Prostate gland (tissue), 2 donors: ENCODE measurements around the gene CRLF1. TPM values are rescaled to one million over a fixed set of nuclear protein-coding genes. Genes with fewer than 3 reads are reported as not detected.

ENCODE experiments used
- DNase-seq: peaks from one replicate; pipeline ENCODE4 v3.0.0-alpha.2; 2019; ENCODE audit warnings: low spot score
- H3K27ac ChIP-seq, 2 donors: fragments of 200-600 bp; sonication (generic); 2 replicates each; pipeline ENCODE4 v1.5.1; 2017 to 2019
- H3K27me3 ChIP-seq: fragments of 200-600 bp; sonication (generic); replicated peaks from 2 replicates; pipeline ENCODE4 v1.5.1; 2019; ENCODE audit not compliant: insufficient read depth
- H3K36me3 ChIP-seq, 2 donors: fragments of 200-600 bp; sonication (generic); 1 replicate in 1 of 2; 2 replicates in 1 of 2; pipeline versions ENCODE4 v1.5.1 to v1.8.1; 2017 to 2019
- H3K4me1 ChIP-seq: fragments of 200-600 bp; sonication (generic); replicated peaks from 2 replicates; pipeline ENCODE4 v1.5.1; 2019
- H3K4me3 ChIP-seq, 2 donors: fragments of 200-600 bp; sonication (generic); 2 replicates each; pipeline ENCODE4 v1.5.1; 2017 to 2019
- H3K9me3 ChIP-seq: fragments of 200-600 bp; sonication (generic); 2 replicates; pipeline ENCODE4 v1.5.1; 2017
- CTCF ChIP-seq, 4 experiments: fragments of 200-600 bp in 2 of 4; fragments of 450-650 bp in 2 of 4; sonication (generic) in 2 of 4; IDR thresholded peaks; 1 replicate in 3 of 4; 2 replicates in 1 of 4; pipeline ENCODE4 v1.5.1; 2016 to 2019; ENCODE audit warnings: antibody characterized with exemption in 4 of 4, mild to moderate bottlenecking in 2 of 4, moderate library complexity in 2 of 4
- POLR2A ChIP-seq: fragments of 450-650 bp; IDR thresholded peaks from one replicate; pipeline ENCODE4 v1.6.1; 2016; ENCODE audit warnings: antibody characterized with exemption, mild to moderate bottlenecking
- POLR2AphosphoS5 ChIP-seq: sonication (generic); formaldehyde crosslinking; IDR thresholded peaks from one replicate; pipeline ENCODE4 v1.6.1; 2017; ENCODE audit warnings: antibody characterized with exemption
- WGBS: methylation state at CpG from one replicate; pipeline ENCODE4 v1.1.5; 2018; 5-methylcytosine and 5-hydroxymethylcytosine counted together
- intact Hi-C: fragments of 100-400 bp; cut with DNase I; formaldehyde crosslinking; loops from one replicate; pipeline ENCODE4 v1.14.2; 2022
- total RNA-seq, 2 donors: library from RNA; depleted of rRNA; stranded (reverse); fragments of >200 nt; gene quantifications; one replicate each; pipeline ENCODE4 v1.1.0, GENCODE V29; 2016

CRLF1 gene
- total RNA-seq, 2 donors from 2014 or later, result 2.6 to 12.6 TPM

GRCh38 chr19:18586306-18586705, 20.3 kb downstream of the CRLF1 start:
- Histone ChIP-seq H3K27ac (no peak overlapping the region), H3K9me3 (no peaks in the 10 kb centered on the region), H3K27me3 (no peaks in the 10 kb centered on the region), H3K4me1 (peaks cover 5% of the 10 kb centered on the region), H3K36me3 (peaks cover 0 to 3% of the 10 kb centered on the region in 2 donors), H3K4me3 (no peak overlapping the region)
- WGBS, result 50% methylated on average over 2 of the region's 2 CpGs
- no peak for DNase-seq
- intact Hi-C loops, result no loop called here
- TF ChIP-seq CTCF (IDR thresholded peaks at IDR 0.05) (no peak), POLR2A (no peak), POLR2AphosphoS5 (no peak)

- Histone ChIP-seq H3K36me3 (peaks cover 0 to 5% of the 10 kb centered on the region in 2 donors), H3K27ac (no peak overlapping the region), H3K9me3 (no peaks in the 10 kb centered on the region), H3K4me1 (no peaks in the 10 kb centered on the region), H3K4me3 (no peak overlapping the region), H3K27me3 (no peaks in the 10 kb centered on the region)
- intact Hi-C loops, result no loop called here
- DNase-seq, result no peak
- 65% methylated on average over 7 of the region's 7 CpGs for WGBS
- TF ChIP-seq POLR2AphosphoS5 (no peak), CTCF (IDR thresholded peaks at IDR 0.05) (no peak), POLR2A (no peak)
Observed at GRCh38 chr19:18580311-18580710, 26.3 kb downstream of the CRLF1 start.

- H3K4me3 ChIP-seq, result no peak overlapping the region
Observed at GRCh38 chr19:18577365-18577914, 29.2 kb downstream of the CRLF1 start.

GRCh38 chr19:18576383-18576782, 30.2 kb downstream of the CRLF1 start:
- Histone ChIP-seq H3K27me3 (no peaks in the 10 kb centered on the region), H3K4me1 (peaks cover 11% of the 10 kb centered on the region), H3K27ac (no peak overlapping the region), H3K9me3 (no peaks in the 10 kb centered on the region), H3K4me3 (no peak overlapping the region), H3K36me3 (peaks cover 10 to 17% of the 10 kb centered on the region in 2 donors)
- DNase-seq, result no peak
- no peak for TF ChIP-seq POLR2A
- TF ChIP-seq POLR2AphosphoS5, result no peak
- no peak for TF ChIP-seq CTCF (IDR thresholded peaks at IDR 0.05)
- intact Hi-C loops, result no loop called here
- 97% methylated on average over 8 of the region's 8 CpGs for WGBS

More at GRCh38 chr19:18577365-18577914, 29.2 kb downstream of the CRLF1 start:
- Histone ChIP-seq H3K27ac (no peak overlapping the region), H3K36me3 (peaks cover 10 to 17% of the 10 kb centered on the region in 2 donors), H3K4me1 (peaks cover 9% of the 10 kb centered on the region), H3K27me3 (no peaks in the 10 kb centered on the region), H3K9me3 (no peaks in the 10 kb centered on the region)
- no peak for DNase-seq
- 85% methylated on average over 21 of the region's 21 CpGs for WGBS
- intact Hi-C loops, result no loop called here
- TF ChIP-seq CTCF (IDR thresholded peaks at IDR 0.05), result no peak
- no peak for TF ChIP-seq POLR2A
- TF ChIP-seq POLR2AphosphoS5, result no peak

GRCh38 chr19:18574691-18575291, 31.8 kb downstream of the CRLF1 start:
- H3K27ac ChIP-seq, result no peak overlapping the region
- H3K4me3 ChIP-seq, result no peak overlapping the region
- H3K9me3 ChIP-seq, result no peaks in the 10 kb centered on the region
- intact Hi-C loops, result loop anchor here (5.0 kb wide), 1 partner anchor 122 kb away; no protein-coding TSS in a partner anchor
- no peak for DNase-seq
- H3K4me1 ChIP-seq, result peaks cover 11% of the 10 kb centered on the region
- TF ChIP-seq CTCF (IDR thresholded peaks at IDR 0.05) (no peak), POLR2A (no peak), POLR2AphosphoS5 (no peak)
- H3K27me3 ChIP-seq, result no peaks in the 10 kb centered on the region
- WGBS, result 96% methylated on average over 18 of the region's 18 CpGs
- peaks cover 10 to 17% of the 10 kb centered on the region in 2 donors for H3K36me3 ChIP-seq
